ENCODE measurements around the gene ARHGAP1. TPM values are rescaled to one million over a fixed set of nuclear protein-coding genes. Genes with fewer than 3 reads are reported as not detected.
A peak's percentile ranks its signal among the peaks of the same experiment; 100 is the strongest.

The ARHGAP1 gene
- total RNA-seq, 2 experiments from 2014 or later: 33.7 to 36.3 TPM

- peaks cover 75% of the 10 kb centered on the region for H3K4me1 ChIP-seq (ENCODE audit: insufficient read depth, low read length)
- peaks cover 52% of the 10 kb centered on the region for H3K36me3 ChIP-seq (ENCODE audit: insufficient read depth, low read length)
- DNase-seq: peak in 2 of 14 experiments; percentile 44 to 52
- Mint-ChIP-seq H3K27me3 (no peaks in the 10 kb centered on the region), H3K36me3 (ENCODE audit: low read depth) (peaks cover 70% of the 10 kb centered on the region), H3K4me1 (ENCODE audit: low read depth) (peaks cover 66% of the 10 kb centered on the region), H3K27ac (peak overlapping the region; percentile 80), H3K4me3 (no peak overlapping the region), H3K9me3 (no peaks in the 10 kb centered on the region)
- H3K27me3 ChIP-seq (ENCODE audit: control insufficient read depth in 1 of 2, insufficient read depth in 2 of 2, low read length in 2 of 2): no peaks in the 10 kb centered on the region
- H3K4me3 ChIP-seq (ENCODE audit: low read length): no peak overlapping the region
- ATAC-seq (ENCODE audit: poor library complexity): no peak
- no peaks in the 10 kb centered on the region for H3K9me3 ChIP-seq (ENCODE audit: control insufficient read depth in 1 of 2, insufficient read depth in 1 of 2, low read length in 2 of 2)
- peak overlapping the region; percentile 32 to 59 for H3K27ac ChIP-seq (ENCODE audit: low read depth in 1 of 2, low read length in 2 of 2)
- intact Hi-C loops (cut with DNase I, micrococcal nuclease): no loop called here
- CTCF ChIA-PET: no interaction called here
- TF ChIP-seq, protein P1, sequence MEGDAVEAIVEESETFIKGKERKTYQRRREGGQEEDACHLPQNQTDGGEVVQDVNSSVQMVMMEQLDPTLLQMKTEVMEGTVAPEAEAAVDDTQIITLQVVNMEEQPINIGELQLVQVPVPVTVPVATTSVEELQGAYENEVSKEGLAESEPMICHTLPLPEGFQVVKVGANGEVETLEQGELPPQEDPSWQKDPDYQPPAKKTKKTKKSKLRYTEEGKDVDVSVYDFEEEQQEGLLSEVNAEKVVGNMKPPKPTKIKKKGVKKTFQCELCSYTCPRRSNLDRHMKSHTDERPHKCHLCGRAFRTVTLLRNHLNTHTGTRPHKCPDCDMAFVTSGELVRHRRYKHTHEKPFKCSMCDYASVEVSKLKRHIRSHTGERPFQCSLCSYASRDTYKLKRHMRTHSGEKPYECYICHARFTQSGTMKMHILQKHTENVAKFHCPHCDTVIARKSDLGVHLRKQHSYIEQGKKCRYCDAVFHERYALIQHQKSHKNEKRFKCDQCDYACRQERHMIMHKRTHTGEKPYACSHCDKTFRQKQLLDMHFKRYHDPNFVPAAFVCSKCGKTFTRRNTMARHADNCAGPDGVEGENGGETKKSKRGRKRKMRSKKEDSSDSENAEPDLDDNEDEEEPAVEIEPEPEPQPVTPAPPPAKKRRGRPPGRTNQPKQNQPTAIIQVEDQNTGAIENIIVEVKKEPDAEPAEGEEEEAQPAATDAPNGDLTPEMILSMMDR (IDR thresholded peaks at IDR 0.05): no peak
- POLR2A ChIA-PET: interaction anchor here (0.9 to 8.0 kb wide), 4 partner anchors 8 to 81 kb away, joined by 3 to 146 read pairs (median 10); partner anchors contain the start of genes AMBRA1, ARHGAP1, ATG13 and HARBI1
Measured at GRCh38 chr11:46675288-46675851, 25.0 kb downstream of the ARHGAP1 start.

GRCh38 chr11:46674463-46675287 is 25.7 kb downstream of the ARHGAP1 start:
- Mint-ChIP-seq H3K4me1 (ENCODE audit: low read depth) (peaks cover 72% of the 10 kb centered on the region), H3K27me3 (no peaks in the 10 kb centered on the region), H3K27ac (peak overlapping the region; percentile 80), H3K9me3 (no peaks in the 10 kb centered on the region), H3K4me3 (peak overlapping the region; percentile 70), H3K36me3 (ENCODE audit: low read depth) (peaks cover 66% of the 10 kb centered on the region)
- ChIA-PET POLR2A (interaction anchor here (0.5 to 8.0 kb wide), 5 partner anchors 9 to 98 kb away, joined by 3 to 146 read pairs (median 8); partner anchors contain the start of genes AMBRA1, ARHGAP1, ATG13 and HARBI1), CTCF (no interaction called here)
- Histone ChIP-seq H3K9me3 (ENCODE audit: control insufficient read depth in 1 of 2, insufficient read depth in 1 of 2, low read length in 2 of 2) (no peaks in the 10 kb centered on the region), H3K27me3 (ENCODE audit: control insufficient read depth in 1 of 2, insufficient read depth in 2 of 2, low read length in 2 of 2) (no peaks in the 10 kb centered on the region), H3K36me3 (ENCODE audit: insufficient read depth, low read length) (peaks cover 49% of the 10 kb centered on the region), H3K4me3 (ENCODE audit: low read length) (no peak overlapping the region), H3K27ac (ENCODE audit: low read depth in 1 of 2, low read length in 2 of 2) (peak overlapping the region; percentile 58 to 59), H3K4me1 (ENCODE audit: insufficient read depth, low read length) (peaks cover 81% of the 10 kb centered on the region)
- intact Hi-C loops (cut with DNase I, micrococcal nuclease): no loop called here
- peak; percentile 30 for ATAC-seq (ENCODE audit: poor library complexity)
- TF ChIP-seq, protein P1 (IDR thresholded peaks at IDR 0.05): no peak
- peak in 10 of 14 experiments; percentile 9 to 62 (median 30) for DNase-seq

GRCh38 chr11:46673713-46674462 is 26.5 kb downstream of the ARHGAP1 start:
- DNase-seq: peak in 1 of 14 experiments; percentile 12

More at GRCh38 chr11:46673713-46674462, 26.5 kb downstream of the ARHGAP1 start:
- no peak for ATAC-seq (ENCODE audit: poor library complexity)
- H3K27me3 ChIP-seq (ENCODE audit: control insufficient read depth in 1 of 2, insufficient read depth in 2 of 2, low read length in 2 of 2): no peaks in the 10 kb centered on the region
- peaks cover 89% of the 10 kb centered on the region for H3K4me1 ChIP-seq (ENCODE audit: insufficient read depth, low read length)
- ChIA-PET POLR2A (interaction anchor here (0.5 to 8.0 kb wide), 3 partner anchors 10 to 99 kb away, joined by 3 to 146 read pairs (median 11); partner anchors contain the start of genes ARHGAP1 and ZNF408), CTCF (no interaction called here)
- Mint-ChIP-seq H3K9me3 (no peaks in the 10 kb centered on the region), H3K27ac (peak overlapping the region; percentile 80), H3K4me3 (peak overlapping the region; percentile 25), H3K36me3 (ENCODE audit: low read depth) (peaks cover 67% of the 10 kb centered on the region), H3K4me1 (ENCODE audit: low read depth) (peaks cover 80% of the 10 kb centered on the region), H3K27me3 (no peaks in the 10 kb centered on the region)
- H3K4me3 ChIP-seq (ENCODE audit: low read length): no peak overlapping the region
- H3K27ac ChIP-seq (ENCODE audit: low read depth in 1 of 2, low read length in 2 of 2): peak overlapping the region; percentile 58 to 59
- H3K9me3 ChIP-seq (ENCODE audit: control insufficient read depth in 1 of 2, insufficient read depth in 1 of 2, low read length in 2 of 2): no peaks in the 10 kb centered on the region
- peaks cover 49% of the 10 kb centered on the region for H3K36me3 ChIP-seq (ENCODE audit: insufficient read depth, low read length)
- intact Hi-C loops (cut with DNase I, micrococcal nuclease): no loop called here
- TF ChIP-seq, protein P1 (IDR thresholded peaks at IDR 0.05): no peak
